Measurements from ENCODE around the gene ZNF836. TPM values are rescaled to one million over a fixed set of nuclear protein-coding genes. Genes with fewer than 3 reads are reported as not detected.
"Not testable (repeated sequence)": the region's sequence is repeated elsewhere in the genome, so short reads cannot be mapped to it uniquely, and the experiment has no call there.

Gene ZNF836
- total RNA-seq (2014; rRNA removed): 6.3 and 8.4 TPM in 2 replicates
- 6.6 TPM for polyA plus RNA-seq (2012)

DNA sequence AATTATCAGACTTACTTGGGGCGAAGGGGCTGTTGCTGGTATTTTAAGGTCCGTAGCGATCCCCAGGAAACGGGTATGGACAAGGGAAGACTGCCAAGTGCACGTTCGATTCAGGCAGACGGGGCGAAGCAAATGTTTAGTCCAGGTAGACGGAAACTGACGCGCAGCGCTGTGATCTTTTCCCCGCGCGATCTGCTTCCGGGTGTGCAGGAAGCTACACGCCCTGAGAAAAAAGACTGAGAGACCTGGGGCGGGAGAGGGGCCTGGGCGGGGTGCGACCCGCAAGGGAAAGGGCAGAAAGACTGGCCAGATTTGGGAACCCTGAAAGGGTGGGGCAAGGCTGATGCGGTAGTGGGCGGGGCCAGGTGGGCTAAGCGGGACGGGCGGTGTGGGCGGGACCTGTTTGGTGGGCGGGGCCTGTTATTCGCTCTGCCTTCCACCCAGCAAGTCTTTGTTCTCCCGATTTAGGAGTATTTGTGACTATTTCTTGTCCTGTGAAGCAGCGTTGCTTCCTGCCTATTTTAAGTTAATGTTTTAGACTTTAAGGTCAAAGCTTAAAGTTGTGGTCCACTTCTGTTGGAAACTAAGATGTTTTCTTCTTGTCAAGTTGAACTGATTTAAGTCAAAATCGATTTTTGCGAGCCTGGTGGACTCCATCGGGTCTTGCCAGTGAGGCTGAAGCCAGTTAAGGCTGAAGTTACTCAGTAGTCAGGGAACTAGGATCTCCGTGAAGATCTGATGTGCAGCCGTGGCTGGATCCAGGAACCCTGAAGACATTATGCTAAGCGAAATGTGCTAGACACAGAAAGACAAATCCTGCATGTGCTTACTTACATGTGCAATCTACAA is at the start of gene ZNF836:
Gene ZNF836, minus strand, starts transcription at position 301 of the 849 bp plus-strand sequence. CDS start 3,549 bp downstream, outside the sequence.
- DNase-seq (ENCODE audit: low read depth): peak; percentile 63

DNA sequence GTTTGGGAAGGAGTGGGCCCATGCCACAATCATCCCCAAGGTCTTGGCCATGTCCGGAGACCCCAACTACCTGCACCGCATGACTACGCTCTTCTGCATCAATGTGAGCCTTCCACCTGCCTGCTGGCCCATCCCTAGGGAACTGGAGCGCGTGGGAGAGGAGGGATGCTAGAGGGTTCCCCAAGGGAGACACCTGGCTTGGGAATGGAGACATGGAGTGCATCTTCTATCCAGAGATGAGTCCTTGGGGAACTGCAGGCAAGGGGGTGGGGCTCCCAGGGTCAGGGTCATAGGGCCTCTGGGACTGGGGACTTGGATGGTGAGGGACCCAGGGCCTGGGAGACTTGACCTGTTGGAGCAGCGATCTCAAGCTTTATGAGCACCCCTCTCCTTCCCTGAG is 49.6 kb upstream of the ZNF836 start:
- DNase-seq (ENCODE audit: low read depth): no peak

DNA sequence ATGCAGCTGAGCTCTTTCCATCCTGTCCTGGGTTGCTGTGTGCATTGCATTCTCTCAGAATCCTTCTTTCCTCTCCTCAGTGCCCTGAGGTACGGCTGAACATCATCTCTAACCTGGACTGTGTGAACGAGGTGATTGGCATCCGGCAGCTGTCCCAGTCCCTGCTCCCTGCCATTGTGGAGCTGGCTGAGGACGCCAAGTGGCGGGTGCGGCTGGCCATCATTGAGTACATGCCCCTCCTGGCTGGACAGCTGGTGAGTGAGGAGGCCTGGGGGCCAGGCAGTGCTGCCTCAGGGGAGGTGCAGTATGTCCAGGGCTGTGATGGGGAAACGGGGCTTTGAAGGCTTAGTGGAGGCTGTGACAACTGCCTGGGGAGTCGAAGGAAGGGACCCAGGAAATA is 48.2 kb upstream of the ZNF836 start:
- peak; percentile 58 for DNase-seq (ENCODE audit: low read depth)

DNA sequence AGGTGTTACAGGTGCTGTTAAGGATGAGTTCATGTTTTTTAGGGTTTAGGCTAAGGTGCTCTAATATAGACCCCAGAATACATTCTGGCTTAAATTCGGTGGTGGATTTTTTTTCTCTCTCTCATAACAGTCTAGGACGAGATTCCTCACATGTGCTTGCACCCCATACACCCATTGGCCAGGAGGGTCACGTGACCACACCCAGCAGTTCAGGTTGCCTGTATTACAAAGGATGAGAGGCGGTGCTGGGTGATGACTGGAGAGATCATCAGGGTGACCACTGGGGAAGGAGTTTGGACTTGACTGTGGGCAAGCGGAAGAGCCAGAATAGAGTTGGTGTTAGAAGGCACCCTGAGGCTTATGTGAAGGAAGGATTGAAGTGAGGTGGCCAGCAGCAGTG is 46.2 kb upstream of the ZNF836 start:
- DNase-seq (ENCODE audit: low read depth): no peak

DNA sequence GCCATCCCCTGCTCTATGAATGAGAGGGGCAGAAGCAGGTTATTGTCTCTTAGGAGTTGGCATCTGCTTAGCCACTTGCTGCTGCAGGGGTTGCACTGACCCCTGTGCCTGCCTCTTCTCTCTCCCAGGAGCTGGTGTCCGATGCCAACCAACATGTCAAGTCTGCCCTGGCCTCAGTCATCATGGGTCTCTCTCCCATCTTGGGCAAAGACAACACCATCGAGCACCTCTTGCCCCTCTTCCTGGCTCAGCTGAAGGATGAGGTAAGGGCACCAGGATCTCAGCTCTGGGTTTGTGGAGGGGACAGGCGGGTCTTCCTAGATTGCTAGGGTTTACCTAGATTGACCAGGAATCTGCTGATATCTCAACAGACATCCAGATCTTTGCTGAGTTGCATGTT is 45.0 kb upstream of the ZNF836 start:
- no peak for DNase-seq (ENCODE audit: low read depth)

DNA sequence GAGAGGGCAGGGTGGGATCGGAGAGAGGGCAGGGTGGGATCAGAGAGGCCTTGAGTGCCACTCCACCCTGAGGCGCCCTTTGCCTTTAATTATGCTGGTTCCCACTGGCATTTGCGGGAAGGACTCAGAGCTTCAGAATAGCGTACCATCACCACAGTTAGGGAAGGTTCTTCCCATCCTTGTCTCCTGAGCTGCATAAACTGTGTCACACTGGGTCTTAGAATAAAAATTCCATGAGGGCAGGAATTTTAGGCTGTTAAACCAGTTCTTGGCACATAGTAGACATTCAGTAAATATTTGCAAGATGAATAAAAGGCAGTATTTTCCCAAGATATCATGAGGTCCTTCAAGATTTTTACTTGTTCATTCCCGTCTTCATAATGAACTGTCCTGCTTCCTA is 42.8 kb upstream of the ZNF836 start:
- DNase-seq (ENCODE audit: low read depth): no peak

DNA sequence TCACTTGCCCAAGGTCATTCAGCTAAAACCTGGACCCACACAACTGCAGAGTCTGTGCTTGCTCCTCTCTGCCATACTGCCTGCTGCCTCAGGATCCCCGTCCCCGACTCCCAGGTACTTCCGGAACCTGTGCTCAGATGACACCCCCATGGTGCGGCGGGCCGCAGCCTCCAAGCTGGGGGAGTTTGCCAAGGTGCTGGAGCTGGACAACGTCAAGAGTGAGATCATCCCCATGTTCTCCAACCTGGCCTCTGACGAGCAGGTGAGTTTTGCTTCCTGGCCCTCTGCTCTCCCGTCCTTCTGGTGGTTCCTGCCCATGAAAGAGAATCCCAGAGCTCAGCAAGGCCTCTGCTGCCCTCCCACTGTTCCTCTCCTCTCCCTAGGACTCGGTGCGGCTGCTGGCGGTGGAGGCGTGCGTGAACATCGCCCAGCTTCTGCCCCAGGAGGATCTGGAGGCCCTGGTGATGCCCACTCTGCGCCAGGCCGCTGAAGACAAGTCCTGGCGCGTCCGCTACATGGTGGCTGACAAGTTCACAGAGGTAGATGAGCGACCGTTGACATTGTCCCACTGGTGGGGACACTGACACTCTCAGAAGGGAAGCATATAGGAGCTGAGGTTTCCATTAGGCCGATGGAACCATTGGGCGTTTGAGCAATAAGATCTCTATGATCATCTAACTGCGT is 41.3 kb upstream of the ZNF836 start:
- no peak for DNase-seq (ENCODE audit: low read depth)

DNA sequence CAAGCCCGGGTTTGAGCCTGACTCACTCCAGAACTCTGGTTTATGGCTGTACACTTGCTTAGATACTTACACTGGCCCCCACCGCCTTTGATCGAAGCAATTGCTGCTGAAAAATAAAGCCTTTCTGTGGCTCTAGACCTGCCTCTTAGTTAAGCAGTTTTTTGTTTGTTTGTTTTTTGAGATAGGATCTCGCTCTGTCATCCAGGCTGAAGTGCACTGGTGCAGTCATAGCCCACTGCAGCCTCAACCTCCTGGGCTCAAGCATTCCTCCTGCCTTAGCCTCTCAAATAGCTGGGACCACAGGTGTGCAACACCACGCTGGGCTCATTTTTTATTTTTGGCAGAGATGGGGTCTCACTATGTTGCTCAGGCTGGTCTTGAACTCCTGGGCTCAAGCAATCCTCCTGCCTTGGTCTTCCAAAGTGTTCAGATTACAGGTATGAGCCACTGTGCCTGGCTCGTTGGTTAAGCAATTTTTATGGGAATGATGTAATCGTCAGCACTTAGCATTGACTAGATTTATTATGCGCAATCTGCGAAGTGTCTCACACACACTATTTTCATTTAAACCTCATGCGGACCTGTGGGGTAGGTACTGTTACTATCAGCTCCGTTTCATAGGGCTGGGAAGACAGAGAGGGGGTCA is 40.6 kb upstream of the ZNF836 start:
- DNase-seq (ENCODE audit: low read depth): no peak

DNA sequence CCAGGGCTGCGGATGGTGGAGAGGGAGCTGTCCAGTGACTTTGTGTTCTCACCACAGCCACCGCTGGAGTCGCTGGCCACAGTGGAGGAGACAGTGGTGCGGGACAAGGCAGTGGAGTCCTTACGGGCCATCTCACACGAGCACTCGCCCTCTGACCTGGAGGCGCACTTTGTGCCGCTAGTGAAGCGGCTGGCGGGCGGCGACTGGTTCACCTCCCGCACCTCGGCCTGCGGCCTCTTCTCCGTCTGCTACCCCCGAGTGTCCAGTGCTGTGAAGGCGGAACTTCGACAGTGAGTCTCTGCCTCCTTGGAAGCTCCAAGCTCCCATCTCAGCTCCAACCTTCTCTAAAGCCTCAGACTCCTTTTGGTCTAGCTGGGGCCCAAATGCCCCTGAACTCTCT is 39.8 kb upstream of the ZNF836 start:
- DNase-seq (ENCODE audit: low read depth): no peak

DNA sequence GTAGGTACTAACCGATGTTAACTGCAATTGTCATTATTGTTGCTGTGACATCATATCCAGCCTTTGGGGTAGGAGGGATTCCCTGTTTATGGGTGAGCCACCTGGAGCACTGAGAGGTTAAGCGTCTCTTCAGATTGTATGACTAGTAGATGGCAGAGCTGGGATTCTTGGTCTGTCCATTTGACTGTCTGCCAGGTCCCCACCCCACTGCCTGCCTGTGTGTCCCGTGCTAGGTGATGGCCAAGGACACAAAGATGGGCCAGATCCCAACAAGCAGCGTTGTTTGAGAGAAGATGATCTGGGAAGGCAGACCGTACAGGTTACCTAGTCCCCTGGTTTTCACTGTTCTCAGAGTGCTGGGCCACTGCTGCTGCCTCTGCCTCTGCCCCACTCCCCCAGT is 35.1 kb upstream of the ZNF836 start:
- no peak for DNase-seq (ENCODE audit: low read depth)

DNA sequence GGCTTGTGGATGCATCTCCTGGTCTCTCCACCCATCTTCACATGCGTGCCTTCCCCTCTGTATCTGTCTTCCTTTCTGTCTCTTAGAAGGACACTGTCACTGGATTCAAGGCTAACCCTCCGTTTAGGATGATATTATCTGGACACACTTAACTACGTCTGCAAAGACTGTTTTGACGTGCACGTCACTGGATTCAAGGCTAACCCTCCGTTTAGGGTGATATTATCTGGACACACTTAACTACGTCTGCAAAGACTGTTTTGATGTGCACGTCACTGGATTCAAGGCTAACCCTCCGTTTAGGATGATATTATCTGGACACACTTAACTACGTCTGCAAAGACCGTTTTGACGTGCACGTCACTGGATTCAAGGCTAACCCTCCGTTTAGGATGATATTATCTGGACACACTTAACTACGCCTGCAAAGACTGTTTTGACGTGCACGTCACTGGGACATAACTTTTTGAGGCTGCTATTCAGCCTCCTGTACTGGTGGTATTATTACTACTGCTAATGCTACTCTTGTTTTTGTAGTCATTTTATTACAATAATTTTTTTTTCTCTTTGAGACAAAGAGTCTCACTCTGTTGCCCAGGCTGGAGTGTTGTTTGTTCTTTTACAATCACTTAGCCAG is 29.5 kb upstream of the ZNF836 start:
- not testable (repeated sequence) for DNase-seq (ENCODE audit: low read depth)

DNA sequence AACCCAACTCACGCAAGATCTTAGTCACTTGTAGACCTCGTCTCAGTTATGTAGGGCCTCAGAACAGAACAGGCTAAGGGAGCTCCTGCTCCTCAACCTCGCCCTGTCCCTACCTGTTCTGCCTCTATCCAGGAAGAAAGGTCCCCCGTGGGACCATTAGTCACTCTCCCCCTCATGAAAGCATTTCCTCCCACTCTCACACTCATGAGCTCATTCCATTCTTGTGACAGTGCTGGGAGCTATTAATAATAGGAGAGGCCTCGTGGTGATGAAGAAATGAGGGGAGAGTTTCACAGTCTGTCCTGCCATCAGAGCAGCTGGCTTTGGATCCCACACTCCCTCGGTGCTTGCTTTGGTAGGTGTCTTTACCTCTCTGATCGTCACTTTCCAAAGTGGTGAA is 28.6 kb upstream of the ZNF836 start:
- DNase-seq (ENCODE audit: low read depth): peak; percentile 87

DNA sequence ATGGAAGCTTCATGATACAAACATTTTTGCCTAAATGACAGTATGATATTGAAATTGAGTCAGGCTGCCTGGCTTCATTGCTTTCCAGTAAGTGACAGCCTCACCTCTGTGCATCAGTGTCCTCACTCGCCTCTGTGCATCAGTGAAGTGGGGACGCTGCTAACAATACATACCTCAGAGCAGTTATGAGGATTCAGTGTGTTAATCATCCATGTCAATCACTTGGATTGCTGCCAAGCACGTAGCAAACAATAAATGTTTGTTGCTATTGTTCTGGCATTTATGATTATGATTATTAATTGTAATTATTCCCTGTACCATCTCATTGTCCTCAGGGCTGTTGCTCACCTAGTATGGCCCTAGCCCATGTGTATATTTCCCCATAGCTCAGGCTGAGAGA is 27.3 kb upstream of the ZNF836 start:
- no peak for DNase-seq (ENCODE audit: low read depth)

DNA sequence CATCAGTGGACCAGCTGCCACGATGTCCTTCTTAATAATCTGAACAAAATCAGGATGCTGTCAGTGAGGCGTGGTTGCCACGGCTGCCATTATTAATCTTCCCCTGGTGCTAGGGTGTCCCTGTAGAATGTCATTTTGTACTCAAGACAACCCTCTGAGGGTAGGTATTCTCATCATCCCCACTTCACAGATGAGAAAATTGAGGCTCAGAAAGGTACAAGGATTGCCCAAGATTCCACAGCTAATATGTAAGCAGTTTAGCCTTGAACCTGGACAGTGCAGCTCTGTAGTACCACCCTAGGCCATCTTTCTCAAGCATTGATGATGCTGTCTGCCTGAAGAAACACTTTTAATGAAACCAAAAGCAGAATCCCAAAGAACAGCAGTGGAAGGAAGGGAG is 26.5 kb upstream of the ZNF836 start:
- no peak for DNase-seq (ENCODE audit: low read depth)

DNA sequence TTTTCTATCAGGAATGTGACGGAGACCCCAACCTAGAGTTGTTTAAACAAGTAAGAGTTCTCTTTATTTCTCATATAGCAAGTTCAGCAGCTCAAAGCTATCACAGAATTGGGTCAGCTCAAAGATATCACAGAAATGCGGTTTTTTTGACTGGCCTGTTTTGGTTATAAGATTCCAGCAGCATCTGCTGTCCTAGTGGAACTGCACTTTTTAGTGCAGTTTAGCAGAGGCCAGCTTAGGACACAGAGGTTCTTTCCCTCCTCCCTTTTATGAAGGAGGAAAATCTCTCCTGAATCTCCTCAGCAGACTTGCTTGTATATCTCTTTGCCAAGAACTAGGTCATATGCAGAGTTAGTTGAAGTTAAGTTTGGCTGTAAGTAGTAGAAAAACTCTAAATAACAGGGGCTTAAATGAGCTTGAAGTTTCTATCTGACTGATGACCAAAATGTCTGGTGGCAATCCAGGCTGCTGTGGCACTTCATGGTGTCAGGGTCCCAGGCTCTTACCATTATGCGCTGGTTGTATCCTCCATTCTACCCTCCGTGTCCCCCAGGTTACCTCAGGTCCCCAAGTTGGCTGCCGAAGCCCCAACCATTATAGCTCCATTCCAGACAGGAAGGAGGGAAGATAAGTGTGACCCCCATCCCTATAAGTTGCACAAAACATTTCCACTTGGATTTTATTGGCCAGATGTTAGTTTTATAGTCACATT is 25.0 kb upstream of the ZNF836 start:
- no peak for DNase-seq (ENCODE audit: low read depth)

DNA sequence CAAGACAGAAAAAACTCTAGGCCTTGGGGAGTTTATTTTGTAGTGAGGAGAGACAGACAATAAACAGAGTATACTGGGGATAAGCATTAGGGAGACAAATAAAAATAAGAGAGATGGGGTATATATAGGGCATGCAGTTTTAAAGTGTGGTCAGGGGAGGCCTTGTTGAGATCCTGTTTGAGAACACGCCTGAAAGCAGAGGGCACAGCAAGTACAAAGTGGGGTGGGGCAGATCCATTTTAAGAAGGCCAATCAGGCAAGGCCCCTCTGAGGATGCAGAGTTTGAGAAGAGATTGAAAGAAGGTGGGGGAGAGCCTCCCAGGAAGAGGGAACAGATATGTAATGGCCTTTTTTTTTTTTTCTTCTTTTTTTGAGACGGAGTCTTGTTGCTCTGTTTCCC is 20.5 kb upstream of the ZNF836 start:
- DNase-seq (ENCODE audit: low read depth): peak; percentile 16

DNA sequence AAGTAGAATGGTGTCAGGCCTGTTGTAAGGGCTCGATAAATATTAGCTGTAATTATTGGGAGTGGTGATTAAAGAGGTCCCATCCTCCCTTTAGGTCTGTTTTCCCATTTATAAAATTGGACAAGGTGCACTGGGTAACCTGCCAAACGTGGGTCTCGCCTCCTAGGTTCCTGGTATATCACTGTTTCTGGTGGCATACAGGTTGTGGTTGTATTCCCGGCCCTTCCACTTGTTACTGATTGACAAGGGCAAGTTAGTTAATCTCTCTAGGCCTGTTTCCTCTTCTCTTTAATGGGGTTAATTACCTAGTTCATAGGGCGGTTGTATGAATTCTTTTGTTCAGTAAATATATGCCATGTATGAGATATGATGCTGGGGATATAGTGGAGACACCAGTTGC is 20.0 kb upstream of the ZNF836 start:
- DNase-seq (ENCODE audit: low read depth): no peak

DNA sequence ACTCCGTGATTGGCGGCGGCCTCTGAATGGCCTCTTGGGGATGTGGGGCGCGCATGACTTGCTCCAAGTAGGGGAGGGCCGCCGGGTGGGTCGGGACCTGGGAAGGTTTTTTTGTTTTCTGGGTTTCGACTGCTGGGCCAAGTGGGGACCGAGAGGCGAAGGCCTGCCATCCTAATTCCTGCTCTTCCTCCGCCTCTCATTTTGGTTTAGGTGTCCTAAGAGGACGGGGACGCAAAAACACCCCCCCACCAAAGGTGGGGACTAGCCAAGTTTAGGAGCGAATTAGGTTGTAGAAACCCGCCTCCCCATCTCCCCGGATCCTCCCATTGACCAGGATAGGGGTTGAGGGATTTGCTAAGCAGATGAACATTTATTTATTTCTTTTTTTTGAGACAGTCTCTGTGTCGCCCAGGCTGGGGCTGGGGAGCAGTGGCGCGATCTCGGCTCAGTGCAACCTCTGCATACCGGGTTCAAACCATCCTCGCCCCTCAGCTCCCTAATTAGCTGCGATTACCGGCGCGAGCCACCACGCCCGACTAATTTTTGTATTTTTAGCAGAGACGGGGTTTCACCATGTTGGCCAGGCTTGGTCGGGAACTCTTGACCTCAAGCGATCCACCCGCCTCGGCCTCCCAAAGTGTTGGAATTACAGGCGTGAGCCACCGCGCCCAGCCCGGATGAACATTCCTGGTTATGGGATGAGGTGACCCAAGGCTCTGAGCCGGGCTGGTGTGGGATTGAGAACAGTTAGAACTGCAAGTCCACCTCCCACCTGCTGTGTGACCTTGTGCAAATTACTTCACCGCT is 19.3 kb upstream of the ZNF836 start:
- DNase-seq (ENCODE audit: low read depth): peak; percentile 55

DNA sequence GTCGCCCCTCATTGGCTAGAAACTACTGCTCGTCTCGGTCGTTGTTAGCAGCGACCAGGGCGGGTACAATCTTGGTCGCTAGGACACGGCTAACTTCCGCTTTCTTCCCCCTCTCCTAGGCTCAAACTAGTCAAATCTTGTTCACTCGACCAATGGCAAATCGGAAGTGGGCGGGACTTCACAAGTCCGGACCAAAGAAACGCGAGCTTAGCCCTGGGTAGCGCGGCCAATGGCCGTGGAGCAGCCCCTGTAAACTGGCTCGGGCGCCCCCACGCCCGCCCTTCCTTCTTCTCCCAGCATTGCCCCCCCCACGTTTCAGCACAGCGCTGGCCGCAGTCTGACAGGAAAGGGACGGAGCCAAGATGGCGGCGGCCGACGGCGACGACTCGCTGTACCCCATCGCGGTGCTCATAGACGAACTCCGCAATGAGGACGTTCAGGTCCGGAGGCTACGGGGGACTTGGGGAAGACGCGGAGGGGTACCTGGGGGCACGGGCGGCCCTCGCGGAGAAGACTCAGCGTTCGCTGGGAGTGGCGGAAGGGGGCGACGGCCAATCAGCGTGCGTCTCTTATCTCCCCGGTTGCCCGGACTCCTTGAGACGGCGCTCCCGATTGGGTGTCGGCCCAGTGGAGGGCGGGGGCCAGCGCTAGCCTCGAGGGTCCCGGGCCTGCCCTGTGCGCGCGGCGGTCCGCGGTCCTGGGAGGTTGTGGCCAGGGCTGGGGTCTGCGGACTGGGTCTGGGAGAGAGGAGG is 18.5 kb upstream of the ZNF836 start, which contains the start of gene PPP2R1A:
Gene PPP2R1A, plus strand, starts transcription at position 318 of the 752 bp plus-strand sequence. Its CDS starts 45 bp downstream, at position 363.
- DNase-seq (ENCODE audit: low read depth): peak; percentile 100

All from LHCN-M2 (cell line).